A549 (cell line): ENCODE data around the gene SEC31B. TPM values are rescaled to one million over a fixed set of nuclear protein-coding genes. Genes with fewer than 3 reads are reported as not detected.

Experiments used
- ATAC-seq, 2 experiments: fragments of 200-7000 bp in 1 of 2; fragments of >200 bp in 1 of 2; cut with Nextera tagmentation in 1 of 2; cut with Tn5 transposase in 1 of 2; 3 replicates each; pipeline versions ENCODE4 v1.8.0 to v1.9.1; 2018 to 2020; ENCODE audit warnings: mild to moderate bottlenecking in 1 of 2, moderate library complexity in 1 of 2
- CTCF ChIA-PET: fragments of 300-600 bp; sonication (Branson Sonifier 250); formaldehyde crosslinking; extraction: SDS; loops from one replicate; lab custom pipeline; 2021; ENCODE audit warnings: antibody characterized with exemption, inconsistent platforms; lab: Yijun Ruan, JAX
- POLR2A ChIA-PET: fragments of 350-600 bp; formaldehyde crosslinking; extraction: SDS; loops from one replicate; lab custom pipeline; 2021; ENCODE audit warnings: antibody characterized with exemption, inconsistent platforms; lab: Yijun Ruan, JAX
- DNase-seq, 2 experiments: peaks; one replicate each; pipeline versions ENCODE4 v3.0.0 to v3.0.0-alpha.2; 2011 to 2016; ENCODE audit warnings: low read depth in 1 of 2, low spot score in 1 of 2
- FAIRE-seq: peaks from 2 replicates; lab custom pipeline; 2011; peaks lifted over from hg19 to GRCh38; lab: Jason Lieb, UNC
- H3K27ac ChIP-seq, 2 experiments: fragments of >200 bp; sonication (Bioruptor Twin); formaldehyde crosslinking; 3 replicates each; pipeline ENCODE4 v1.5.1; 2016 to 2017
- H3K4me1 ChIP-seq: fragments of >200 bp; sonication (Bioruptor Twin); formaldehyde crosslinking; 3 replicates; pipeline ENCODE4 v1.6.1; 2016
- H3K4me2 ChIP-seq: fragments of >200 bp; sonication (Bioruptor Twin); formaldehyde crosslinking; 3 replicates; pipeline ENCODE4 v1.6.1; 2016
- H3K4me3 ChIP-seq: fragments of >200 bp; sonication (Bioruptor Twin); formaldehyde crosslinking; 3 replicates; pipeline ENCODE4 v1.5.1; 2016
- H3K9me3 ChIP-seq: fragments of >200 bp; sonication (Bioruptor Twin); formaldehyde crosslinking; 3 replicates; pipeline ENCODE4 v1.6.1; 2016
- CBX8 ChIP-seq: fragments of 200-600 bp; sonication (generic); IDR thresholded peaks from 2 replicates; pipeline ENCODE4 v1.6.1; 2016
- CHD2 ChIP-seq: fragments of 150-350 bp; IDR thresholded peaks from 2 replicates; pipeline ENCODE4 v1.6.1; 2014; ENCODE audit warnings: low read length; ENCODE audit not compliant: partially characterized antibody
- EP300 ChIP-seq, 2 experiments: fragments of >200 bp; sonication (Bioruptor Twin); formaldehyde crosslinking; IDR thresholded peaks; 2 replicates in 1 of 2; 3 replicates in 1 of 2; pipeline ENCODE4 v1.6.1; 2016 to 2017
- FOSB ChIP-seq: fragments of 250-450 bp; sonication (Bioruptor Pico); IDR thresholded peaks from 2 replicates; pipeline ENCODE4 v1.5.0; 2020; ENCODE audit warnings: mild to moderate bottlenecking, moderate library complexity
- FOSL2 ChIP-seq, 2 experiments: fragments of 450-650 bp in 1 of 2; fragments of >200 bp in 1 of 2; sonication (Bioruptor Twin) in 1 of 2; formaldehyde crosslinking; IDR thresholded peaks; 2 replicates each; pipeline versions ENCODE4 v1.5.0 to v1.6.1; 2016 to 2020; ENCODE audit warnings: mild to moderate bottlenecking in 1 of 2, moderate library complexity in 1 of 2
- JUN ChIP-seq, 2 experiments: fragments of >200 bp; sonication (Bioruptor Twin); formaldehyde crosslinking; IDR thresholded peaks; 2 replicates in 1 of 2; 3 replicates in 1 of 2; pipeline ENCODE4 v1.6.1; 2016 to 2017
- JUNB ChIP-seq: fragments of >200 bp; sonication (Bioruptor Twin); formaldehyde crosslinking; IDR thresholded peaks from 2 replicates; pipeline ENCODE4 v1.6.1; 2016
- MYC ChIP-seq: IDR thresholded peaks from 2 replicates; pipeline ENCODE4 v1.6.1; 2012; ENCODE audit warnings: mild to moderate bottlenecking, inconsistent platforms, low read length, improper control_type of control experiment, borderline replicate concordance
- PHF8 ChIP-seq: fragments of 200-600 bp; sonication (generic); IDR thresholded peaks from 2 replicates; pipeline ENCODE4 v1.6.1; 2016; ENCODE audit warnings: low read depth, mild to moderate bottlenecking, antibody characterized with exemption, moderate library complexity, borderline replicate concordance
- RCOR1 ChIP-seq: fragments of 150-350 bp; IDR thresholded peaks from 2 replicates; pipeline ENCODE4 v1.6.1; 2014; ENCODE audit warnings: antibody characterized with exemption, low read length, low read depth
- TFCP2L1 ChIP-seq: fragments of 250-450 bp; sonication (Bioruptor Pico); IDR thresholded peaks from 2 replicates; pipeline ENCODE4 v1.5.0; 2021; ENCODE audit warnings: mild to moderate bottlenecking
- ZC3H11A ChIP-seq: fragments of 450-650 bp; IDR thresholded peaks from 2 replicates; pipeline ENCODE4 v1.6.1; 2014; ENCODE audit warnings: antibody characterized with exemption, mild to moderate bottlenecking
- ZSCAN20 ChIP-seq: fragments of 250-450 bp; sonication (Bioruptor Pico); IDR thresholded peaks from 2 replicates; pipeline ENCODE4 v1.8.0; 2022; ENCODE audit warnings: mild to moderate bottlenecking, moderate library complexity
- WGBS: methylation state at CpG from one replicate; pipeline ENCODE4 v1.1.6; 2017; ENCODE audit errors: missing lambda C conversion rate; 5-methylcytosine and 5-hydroxymethylcytosine counted together
- polyA plus RNA-seq, 4 experiments: library from polyadenylated mRNA; depleted of rRNA in 3 of 4; stranded (reverse); fragments of >200 nt; fragmentation: RNase III in 1 of 4; extraction: RNeasy Plus Mini Kit Qiagen cat#74134 plus additional on column Dnase treatment in 1 of 4; gene quantifications; 2 replicates in 3 of 4; 3 replicates in 1 of 4; pipeline ENCODE4 v1.2.3, GENCODE V29; 2011 to 2017
- TF ChIP-seq, protein P1 (sequence below): fragments of 150-350 bp; IDR thresholded peaks from 2 replicates; pipeline ENCODE4 v1.6.1; 2014; ENCODE audit warnings: low read depth, mild to moderate bottlenecking, low read length
- TF ChIP-seq, protein P2 (sequence below): IDR thresholded peaks from 2 replicates; pipeline ENCODE4 v1.6.1; 2012; ENCODE audit warnings: low read depth, borderline replicate concordance
- TF ChIP-seq, protein P3 (sequence below): fragments of 200-600 bp; sonication (generic); IDR thresholded peaks from 2 replicates; pipeline ENCODE4 v1.6.1; 2016; ENCODE audit warnings: antibody characterized with exemption, mild to moderate bottlenecking, moderate library complexity
- TF ChIP-seq, protein P4 (sequence below): fragments of >200 bp; sonication (Bioruptor Twin); formaldehyde crosslinking; IDR thresholded peaks from 3 replicates; pipeline ENCODE4 v1.5.1; 2016

The SEC31B gene
- polyA plus RNA-seq, 2 of the 4 experiments (the other 2 are of a cell fraction): 6.2 to 7.1 TPM

DNA sequence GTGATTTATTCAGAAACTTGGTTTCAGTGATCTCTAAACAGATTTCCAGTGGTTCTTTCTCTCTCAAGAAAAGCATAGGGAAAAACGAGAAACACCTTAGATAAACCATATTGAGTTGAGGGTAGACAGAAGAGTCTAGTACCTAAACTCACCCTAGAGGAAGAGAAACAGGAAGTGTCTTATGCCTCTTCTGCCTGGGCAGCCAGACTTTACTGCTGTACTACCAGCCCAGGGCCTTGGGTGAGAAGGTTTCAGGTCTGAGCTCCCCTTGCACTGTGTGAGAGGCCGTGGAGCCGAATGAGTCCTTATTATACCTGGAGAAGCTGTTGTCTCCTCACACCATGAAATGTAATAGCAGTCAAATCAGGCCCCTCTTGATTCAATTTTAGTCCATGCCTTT is 34.3 kb upstream of the SEC31B start:
- TF ChIP-seq CHD2: no peak
- no peak for TF ChIP-seq JUN (IDR thresholded peaks at IDR 0.05)
- TF ChIP-seq, protein P1, sequence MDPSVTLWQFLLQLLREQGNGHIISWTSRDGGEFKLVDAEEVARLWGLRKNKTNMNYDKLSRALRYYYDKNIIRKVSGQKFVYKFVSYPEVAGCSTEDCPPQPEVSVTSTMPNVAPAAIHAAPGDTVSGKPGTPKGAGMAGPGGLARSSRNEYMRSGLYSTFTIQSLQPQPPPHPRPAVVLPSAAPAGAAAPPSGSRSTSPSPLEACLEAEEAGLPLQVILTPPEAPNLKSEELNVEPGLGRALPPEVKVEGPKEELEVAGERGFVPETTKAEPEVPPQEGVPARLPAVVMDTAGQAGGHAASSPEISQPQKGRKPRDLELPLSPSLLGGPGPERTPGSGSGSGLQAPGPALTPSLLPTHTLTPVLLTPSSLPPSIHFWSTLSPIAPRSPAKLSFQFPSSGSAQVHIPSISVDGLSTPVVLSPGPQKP: no peak
- no peak for TF ChIP-seq JUNB
- TF ChIP-seq, protein P2, sequence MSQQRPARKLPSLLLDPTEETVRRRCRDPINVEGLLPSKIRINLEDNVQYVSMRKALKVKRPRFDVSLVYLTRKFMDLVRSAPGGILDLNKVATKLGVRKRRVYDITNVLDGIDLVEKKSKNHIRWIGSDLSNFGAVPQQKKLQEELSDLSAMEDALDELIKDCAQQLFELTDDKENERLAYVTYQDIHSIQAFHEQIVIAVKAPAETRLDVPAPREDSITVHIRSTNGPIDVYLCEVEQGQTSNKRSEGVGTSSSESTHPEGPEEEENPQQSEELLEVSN: no peak
- TF ChIP-seq RCOR1: no peak
- TF ChIP-seq PHF8: no peak
- CTCF ChIA-PET: interaction anchor here (0.6 to 10.0 kb wide), 5 partner anchors 9 to 325 kb away, joined by 3 to 82 read pairs (median 8); partner anchors contain the start of gene HIF1AN

DNA sequence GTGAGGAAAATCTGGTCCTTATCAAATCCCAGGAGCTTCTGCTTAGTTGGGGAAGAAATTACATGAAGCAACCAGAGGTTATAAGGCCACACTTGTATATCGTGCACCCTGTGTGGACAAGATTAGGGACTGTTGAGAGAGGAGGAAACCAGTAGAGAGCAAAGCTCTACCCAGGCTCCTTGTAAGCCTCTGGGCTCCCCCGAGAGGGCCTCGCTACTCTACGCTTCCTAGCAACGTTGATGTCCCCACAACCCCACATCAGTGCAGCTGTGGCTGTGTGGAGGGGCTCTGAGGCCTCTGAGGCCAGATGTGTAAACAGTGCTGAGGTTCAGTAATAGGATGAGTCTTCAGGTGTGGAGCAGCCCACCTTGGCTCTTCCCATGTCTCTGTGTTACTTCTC is 32.1 kb upstream of the SEC31B start:
- Histone ChIP-seq H3K4me1 (peaks cover 6% of the 10 kb centered on the region; the same call in 1 of the 3 replicates), H3K27ac (no peak overlapping the region), H3K4me2 (no peak overlapping the region), H3K4me3 (no peak overlapping the region), H3K9me3 (no peaks in the 10 kb centered on the region)
- TF ChIP-seq EP300 (IDR thresholded peaks at IDR 0.05): no peak
- TF ChIP-seq, protein P3, sequence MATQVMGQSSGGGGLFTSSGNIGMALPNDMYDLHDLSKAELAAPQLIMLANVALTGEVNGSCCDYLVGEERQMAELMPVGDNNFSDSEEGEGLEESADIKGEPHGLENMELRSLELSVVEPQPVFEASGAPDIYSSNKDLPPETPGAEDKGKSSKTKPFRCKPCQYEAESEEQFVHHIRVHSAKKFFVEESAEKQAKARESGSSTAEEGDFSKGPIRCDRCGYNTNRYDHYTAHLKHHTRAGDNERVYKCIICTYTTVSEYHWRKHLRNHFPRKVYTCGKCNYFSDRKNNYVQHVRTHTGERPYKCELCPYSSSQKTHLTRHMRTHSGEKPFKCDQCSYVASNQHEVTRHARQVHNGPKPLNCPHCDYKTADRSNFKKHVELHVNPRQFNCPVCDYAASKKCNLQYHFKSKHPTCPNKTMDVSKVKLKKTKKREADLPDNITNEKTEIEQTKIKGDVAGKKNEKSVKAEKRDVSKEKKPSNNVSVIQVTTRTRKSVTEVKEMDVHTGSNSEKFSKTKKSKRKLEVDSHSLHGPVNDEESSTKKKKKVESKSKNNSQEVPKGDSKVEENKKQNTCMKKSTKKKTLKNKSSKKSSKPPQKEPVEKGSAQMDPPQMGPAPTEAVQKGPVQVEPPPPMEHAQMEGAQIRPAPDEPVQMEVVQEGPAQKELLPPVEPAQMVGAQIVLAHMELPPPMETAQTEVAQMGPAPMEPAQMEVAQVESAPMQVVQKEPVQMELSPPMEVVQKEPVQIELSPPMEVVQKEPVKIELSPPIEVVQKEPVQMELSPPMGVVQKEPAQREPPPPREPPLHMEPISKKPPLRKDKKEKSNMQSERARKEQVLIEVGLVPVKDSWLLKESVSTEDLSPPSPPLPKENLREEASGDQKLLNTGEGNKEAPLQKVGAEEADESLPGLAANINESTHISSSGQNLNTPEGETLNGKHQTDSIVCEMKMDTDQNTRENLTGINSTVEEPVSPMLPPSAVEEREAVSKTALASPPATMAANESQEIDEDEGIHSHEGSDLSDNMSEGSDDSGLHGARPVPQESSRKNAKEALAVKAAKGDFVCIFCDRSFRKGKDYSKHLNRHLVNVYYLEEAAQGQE: no peak
- ChIA-PET POLR2A (interaction anchor here (1.9 kb wide), 1 partner anchor 16 kb away, joined by 6 read pairs; the partner anchor contains the start of gene HIF1AN), CTCF (interaction anchor here (1.0 to 10.0 kb wide), 8 partner anchors 11 to 327 kb away, joined by 3 to 82 read pairs (median 8); partner anchors contain the start of gene HIF1AN)
- DNase-seq: no peak
- no peak for FAIRE-seq
- WGBS: 93% methylated on average over 5 of the region's 5 CpGs
- ATAC-seq: no peak

More for the DNA sequence above, 34.3 kb upstream of the SEC31B start:
- no peak for ATAC-seq
- Histone ChIP-seq H3K27ac (no peak overlapping the region), H3K9me3 (no peaks in the 10 kb centered on the region), H3K4me3 (no peak overlapping the region), H3K4me2 (no peak overlapping the region), H3K4me1 (peaks cover 6% of the 10 kb centered on the region; the same call in 1 of the 3 replicates)
- no peak for FAIRE-seq
- 92% methylated on average over 3 of the region's 3 CpGs for WGBS
- no peak for DNase-seq
- POLR2A ChIA-PET: no interaction called here

DNA sequence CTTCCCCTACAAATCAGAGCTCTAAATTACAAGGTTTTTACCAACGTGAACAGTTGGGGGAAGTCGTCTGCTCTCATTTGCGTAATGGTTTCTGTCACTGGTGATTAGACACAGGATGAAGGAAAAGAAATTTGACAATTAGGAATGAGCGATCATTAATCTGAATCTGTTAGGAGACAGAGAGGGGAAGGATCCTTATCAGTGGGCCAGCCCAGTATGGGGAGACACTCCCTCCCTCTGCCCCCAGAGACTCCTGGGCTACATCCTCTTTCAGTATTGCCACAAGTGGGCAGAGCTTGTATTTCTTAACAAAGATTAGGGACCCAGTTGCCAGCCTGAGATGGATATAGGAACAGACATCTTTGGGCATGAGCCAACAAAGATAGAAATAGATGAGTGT is 31.5 kb upstream of the SEC31B start:
- ChIA-PET POLR2A (no interaction called here), CTCF (interaction anchor here (0.8 to 10.0 kb wide), 7 partner anchors 11 to 328 kb away, joined by 3 to 82 read pairs (median 8); partner anchors contain the start of gene HIF1AN)
- FAIRE-seq: no peak
- Histone ChIP-seq H3K4me2 (no peak overlapping the region), H3K27ac (no peak overlapping the region), H3K4me1 (peaks cover 6% of the 10 kb centered on the region; the same call in 1 of the 3 replicates), H3K4me3 (no peak overlapping the region), H3K9me3 (no peaks in the 10 kb centered on the region)
- no peak for TF ChIP-seq ZC3H11A
- TF ChIP-seq, protein P4, sequence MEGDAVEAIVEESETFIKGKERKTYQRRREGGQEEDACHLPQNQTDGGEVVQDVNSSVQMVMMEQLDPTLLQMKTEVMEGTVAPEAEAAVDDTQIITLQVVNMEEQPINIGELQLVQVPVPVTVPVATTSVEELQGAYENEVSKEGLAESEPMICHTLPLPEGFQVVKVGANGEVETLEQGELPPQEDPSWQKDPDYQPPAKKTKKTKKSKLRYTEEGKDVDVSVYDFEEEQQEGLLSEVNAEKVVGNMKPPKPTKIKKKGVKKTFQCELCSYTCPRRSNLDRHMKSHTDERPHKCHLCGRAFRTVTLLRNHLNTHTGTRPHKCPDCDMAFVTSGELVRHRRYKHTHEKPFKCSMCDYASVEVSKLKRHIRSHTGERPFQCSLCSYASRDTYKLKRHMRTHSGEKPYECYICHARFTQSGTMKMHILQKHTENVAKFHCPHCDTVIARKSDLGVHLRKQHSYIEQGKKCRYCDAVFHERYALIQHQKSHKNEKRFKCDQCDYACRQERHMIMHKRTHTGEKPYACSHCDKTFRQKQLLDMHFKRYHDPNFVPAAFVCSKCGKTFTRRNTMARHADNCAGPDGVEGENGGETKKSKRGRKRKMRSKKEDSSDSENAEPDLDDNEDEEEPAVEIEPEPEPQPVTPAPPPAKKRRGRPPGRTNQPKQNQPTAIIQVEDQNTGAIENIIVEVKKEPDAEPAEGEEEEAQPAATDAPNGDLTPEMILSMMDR: no peak
- TF ChIP-seq ZSCAN20 (CRISPR knock-in tag): no peak
- no peak for TF ChIP-seq TFCP2L1 (CRISPR knock-in tag)
- TF ChIP-seq FOSB: no peak
- TF ChIP-seq CBX8: no peak
- TF ChIP-seq FOSL2 (IDR thresholded peaks at IDR 0.05): no peak
- no peak for TF ChIP-seq FOSL2 (CRISPR knock-in tag; IDR thresholded peaks at IDR 0.05)
- no peak for TF ChIP-seq MYC
- no peak for ATAC-seq
- no peak for DNase-seq
- WGBS: 86% methylated on average over 4 of the region's 4 CpGs
